AG20443 (cell line): Measurements from ENCODE around the gene TTLL11.
"Not testable (repeated sequence)": the region's sequence is repeated elsewhere in the genome, so short reads cannot be mapped to it uniquely, and the experiment has no call there.

Experiments used
- DNase-seq: peaks from one replicate; pipeline ENCODE4 v3.0.0; 2012; ENCODE audit warnings: low spot score, mixed read lengths

The TTLL11 gene

DNA sequence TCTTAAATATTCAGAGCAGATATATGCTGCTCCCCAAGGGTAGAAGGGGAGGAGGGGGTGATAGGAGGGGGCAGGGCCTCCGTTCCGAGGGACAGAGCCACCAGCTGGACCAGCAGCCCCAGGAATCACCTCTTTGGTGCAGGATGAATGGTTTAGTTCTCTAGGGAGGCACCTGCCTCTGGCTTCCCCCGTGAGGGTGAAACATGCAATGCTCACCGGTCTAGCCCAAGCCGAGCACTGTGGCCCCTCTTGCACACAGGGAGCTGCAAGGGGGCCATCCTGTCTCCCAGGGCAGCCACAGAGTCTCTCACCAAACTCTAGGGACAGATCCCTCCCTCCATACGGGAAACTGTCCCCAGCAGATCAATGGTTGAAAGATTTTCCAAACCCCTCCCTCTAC is 278.0 kb downstream of the TTLL11 start:
- DNase-seq, result no peak

GRCh38 chr9:121814594-121814993 is 278.5 kb downstream of the TTLL11 start:
- no peak for DNase-seq

GRCh38 chr9:121813519-121814210 is 279.4 kb downstream of the TTLL11 start:
- no peak for DNase-seq

DNA sequence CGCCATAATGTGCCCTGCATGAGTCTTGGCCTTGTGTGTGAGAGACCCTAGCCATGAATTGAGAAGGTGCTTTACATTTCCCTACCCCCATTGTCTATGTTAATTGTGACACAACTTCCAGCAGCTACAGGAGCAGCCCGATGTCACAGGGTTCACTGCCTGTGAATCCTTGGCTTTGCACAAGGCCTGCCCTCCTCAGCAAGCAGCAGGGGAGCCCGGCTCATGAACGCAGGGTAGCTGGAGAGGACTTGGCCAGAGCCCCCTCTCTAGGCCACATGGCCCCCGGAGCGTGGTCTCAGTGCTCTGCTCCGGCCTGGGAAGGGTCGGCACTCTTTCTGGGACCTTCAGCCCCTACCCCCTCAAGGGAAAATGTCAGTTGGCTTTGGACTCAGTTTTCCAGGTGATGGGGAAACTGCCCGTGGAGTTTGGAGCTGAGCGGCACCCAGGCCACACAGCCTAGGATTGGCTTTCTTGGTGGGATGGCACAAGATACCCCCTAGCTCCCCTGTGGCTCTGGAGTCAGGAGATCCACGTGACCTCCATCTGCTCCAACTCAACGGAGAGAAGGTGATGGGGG is 280.9 kb downstream of the TTLL11 start:
- DNase-seq, result no peak

GRCh38 chr9:121811751-121812150 is 281.4 kb downstream of the TTLL11 start:
- DNase-seq, result no peak

GRCh38 chr9:121811140-121811539 is 282.0 kb downstream of the TTLL11 start:
- no peak for DNase-seq

DNA sequence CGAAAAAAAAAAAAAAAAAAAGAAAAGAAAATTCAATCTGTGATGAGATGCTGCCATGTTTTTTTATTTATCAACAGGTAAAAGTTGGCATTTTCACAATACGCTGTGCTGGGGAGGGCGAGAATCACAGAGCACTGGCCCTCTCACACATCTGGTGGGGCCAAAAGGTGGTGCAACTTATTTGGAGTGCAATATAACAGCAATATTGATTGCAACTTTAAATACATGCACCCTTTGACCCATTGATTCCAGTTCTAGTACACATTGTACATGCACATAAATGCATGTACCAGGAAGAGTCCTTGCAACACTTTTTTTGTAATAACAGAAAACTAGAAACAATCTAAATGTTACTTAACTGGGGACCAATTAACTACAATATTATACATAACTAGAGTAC is 282.6 kb downstream of the TTLL11 start:
- DNase-seq, result no peak

DNA sequence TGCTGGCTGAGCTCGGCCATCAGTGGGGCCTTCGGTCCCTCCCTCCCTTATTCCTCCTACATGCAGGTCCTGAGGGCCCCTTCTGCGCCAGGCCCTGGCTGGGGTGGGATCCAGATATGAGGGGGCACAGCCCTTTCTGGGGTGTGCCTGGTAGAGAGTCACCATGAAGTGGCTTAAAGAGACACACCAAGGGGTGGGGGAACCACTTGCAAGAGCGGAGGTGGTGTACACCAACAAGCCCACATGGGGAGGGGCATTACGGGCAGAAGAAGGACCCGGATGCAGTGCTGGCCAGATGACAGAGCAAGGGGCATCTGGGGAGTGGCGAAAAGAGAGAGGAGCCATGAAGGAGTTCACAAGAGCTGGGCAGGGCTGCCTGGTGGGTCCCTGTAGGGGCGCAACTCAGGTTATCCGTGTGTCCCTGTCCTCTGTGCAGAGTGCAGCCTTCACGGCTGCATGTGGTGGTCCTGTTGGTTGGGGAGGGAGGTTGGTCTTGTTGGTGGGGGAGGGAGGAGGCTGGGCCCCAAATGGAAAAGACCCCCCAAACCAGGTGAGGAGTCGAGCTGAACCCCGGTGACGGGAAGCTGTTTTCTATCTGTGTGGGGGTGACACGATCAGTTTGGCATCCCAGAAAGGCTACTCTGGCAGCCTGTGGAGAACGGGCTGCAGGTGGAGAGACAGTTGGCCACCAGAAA is 283.6 kb downstream of the TTLL11 start:
- DNase-seq, result peak; percentile 12

DNA sequence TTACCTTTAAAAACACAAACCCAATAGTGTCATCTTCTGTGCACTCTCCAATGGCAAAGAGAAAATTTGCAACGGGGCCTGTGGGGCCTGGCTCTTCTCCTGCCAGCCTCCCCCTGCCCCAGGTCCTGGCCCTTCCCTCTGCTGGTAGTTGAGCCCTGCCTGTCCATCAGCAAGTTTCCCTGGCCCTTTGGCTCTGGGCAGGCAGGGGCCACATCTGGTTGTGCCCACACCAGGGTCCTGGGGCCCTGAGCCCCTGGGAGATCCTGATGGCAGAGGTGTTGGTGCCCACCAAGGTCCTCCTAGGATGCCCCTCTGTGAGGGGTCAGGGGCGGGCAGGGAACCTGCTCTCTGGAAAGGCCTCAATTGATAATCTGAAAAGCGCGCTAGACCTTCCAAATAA is 284.3 kb downstream of the TTLL11 start:
- peak; percentile 5 for DNase-seq

GRCh38 chr9:121807823-121808278 is 285.3 kb downstream of the TTLL11 start:
- no peak for DNase-seq

DNA sequence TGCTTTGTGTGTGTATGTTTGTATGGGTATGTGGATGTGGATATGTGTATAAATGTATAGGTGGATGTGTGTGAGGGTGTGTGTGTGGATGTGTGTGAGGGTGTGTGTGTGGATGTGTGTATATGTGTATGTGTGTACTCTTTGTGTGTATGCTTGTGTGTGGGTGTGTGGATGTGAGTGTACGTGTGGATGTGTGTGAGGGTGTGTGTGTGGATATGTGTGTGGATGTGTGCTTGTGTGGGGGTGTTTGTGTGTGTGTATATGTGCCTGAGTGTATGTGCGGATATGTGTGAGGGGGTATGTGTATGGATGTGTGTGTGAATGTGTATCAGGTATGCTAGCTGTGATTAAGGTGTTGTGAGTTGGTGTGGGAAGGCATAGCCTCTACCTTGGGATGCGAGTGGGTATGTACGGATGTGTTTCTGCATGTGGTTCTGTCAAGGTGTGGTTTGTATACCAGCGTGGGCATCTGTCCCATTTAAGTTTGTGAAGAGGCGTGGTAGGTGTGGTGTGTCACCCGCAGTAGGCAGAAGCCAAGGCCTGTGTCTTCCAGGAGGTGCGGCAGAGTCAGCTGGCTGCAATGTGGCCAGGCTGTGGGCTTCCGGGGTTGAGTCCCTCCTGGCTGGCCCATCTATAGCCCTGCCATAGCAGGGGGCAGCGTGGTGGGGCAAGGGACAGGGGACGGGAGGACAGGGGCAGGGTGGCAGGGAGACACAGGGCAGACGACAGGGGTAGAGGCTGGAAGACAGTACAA is 285.9 kb downstream of the TTLL11 start:
- DNase-seq, result no peak

- DNase-seq, result no peak
Measured at GRCh38 chr9:121802753-121803152, 290.4 kb downstream of the TTLL11 start.

- DNase-seq, result no peak
Measured at GRCh38 chr9:121801579-121801978, 291.5 kb downstream of the TTLL11 start.

DNA sequence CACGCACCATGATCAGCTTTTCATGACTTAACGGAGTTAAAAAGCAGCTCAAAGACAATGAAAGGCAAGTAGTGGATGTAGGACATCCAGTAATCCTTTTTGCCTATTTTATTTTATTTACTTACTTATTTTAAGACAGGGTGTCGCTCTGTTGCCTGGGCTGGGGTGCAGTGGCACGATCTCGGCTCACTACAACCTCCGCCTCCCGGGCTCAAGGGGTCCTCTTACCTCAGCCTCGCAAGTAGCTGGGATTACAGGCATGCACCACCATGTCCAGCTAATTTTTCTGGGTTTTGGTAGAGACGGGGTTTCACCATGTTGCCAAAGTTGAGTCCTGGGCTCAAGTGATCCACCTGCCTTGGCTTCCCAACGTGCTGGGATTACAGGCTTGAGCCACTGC is 292.7 kb downstream of the TTLL11 start:
- DNase-seq, result no peak

DNA sequence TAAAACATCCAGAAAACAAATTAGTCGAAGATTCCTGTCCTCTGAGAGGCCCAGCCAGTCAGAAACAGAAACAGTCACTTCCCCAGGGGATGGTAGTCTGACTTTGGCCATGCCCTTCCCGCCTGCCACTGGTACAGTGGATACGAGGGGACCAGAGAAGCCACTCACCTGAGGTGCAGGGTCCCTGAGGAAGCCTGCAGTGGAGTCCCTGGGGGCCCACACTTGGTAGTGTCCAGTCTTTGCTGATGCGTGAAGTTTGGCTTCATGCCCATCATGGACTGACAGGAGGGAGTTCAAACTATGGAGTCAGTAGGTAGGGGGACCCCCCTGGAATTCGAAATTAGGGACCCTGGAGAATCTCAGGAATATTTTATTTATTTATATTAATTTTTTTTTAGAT is 294.2 kb downstream of the TTLL11 start:
- DNase-seq, result no peak

DNA sequence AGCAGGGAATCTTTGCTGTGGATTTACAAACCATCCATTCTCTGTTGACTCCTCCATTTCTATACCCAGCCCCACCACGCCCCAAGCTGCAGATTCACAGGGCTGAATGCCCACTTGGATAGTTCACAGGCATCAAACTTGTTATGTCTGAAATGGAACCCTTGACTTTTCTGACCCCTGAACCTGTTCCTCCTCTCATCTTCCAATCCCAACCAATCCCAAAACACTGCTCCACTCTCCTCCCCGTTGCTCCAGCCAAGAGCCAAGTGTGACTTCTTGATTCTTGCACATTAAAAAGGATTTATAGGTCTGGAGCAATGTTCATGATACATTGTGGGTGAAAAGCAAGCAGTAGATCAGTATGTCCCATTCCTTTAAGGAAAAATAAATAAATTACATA is 296.0 kb downstream of the TTLL11 start:
- DNase-seq, result no peak

- not testable (repeated sequence) for DNase-seq
Measured at GRCh38 chr9:121794334-121794733, 298.8 kb downstream of the TTLL11 start.

GRCh38 chr9:121792476-121792875 is 300.6 kb downstream of the TTLL11 start:
- not testable (repeated sequence) for DNase-seq

DNA sequence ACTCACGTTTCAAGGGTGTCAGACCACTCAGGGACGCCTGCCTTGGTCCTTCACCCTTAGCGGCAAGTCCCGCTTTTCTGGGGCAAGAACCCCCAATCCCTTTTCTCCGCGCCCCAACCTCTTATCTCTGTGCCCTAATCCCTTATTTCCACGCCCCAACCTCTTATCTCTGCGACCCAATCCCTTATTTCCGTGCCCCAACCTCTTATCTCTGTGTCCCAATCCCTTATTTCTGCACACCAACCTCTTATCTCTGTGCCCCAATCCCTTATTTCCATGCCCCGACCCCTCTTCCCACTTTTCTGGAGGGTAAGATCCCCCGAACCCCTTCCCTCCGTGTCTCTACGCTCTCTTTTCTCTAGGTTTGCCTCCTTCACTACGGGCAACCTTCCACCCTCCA is 302.3 kb downstream of the TTLL11 start:
- no peak for DNase-seq

DNA sequence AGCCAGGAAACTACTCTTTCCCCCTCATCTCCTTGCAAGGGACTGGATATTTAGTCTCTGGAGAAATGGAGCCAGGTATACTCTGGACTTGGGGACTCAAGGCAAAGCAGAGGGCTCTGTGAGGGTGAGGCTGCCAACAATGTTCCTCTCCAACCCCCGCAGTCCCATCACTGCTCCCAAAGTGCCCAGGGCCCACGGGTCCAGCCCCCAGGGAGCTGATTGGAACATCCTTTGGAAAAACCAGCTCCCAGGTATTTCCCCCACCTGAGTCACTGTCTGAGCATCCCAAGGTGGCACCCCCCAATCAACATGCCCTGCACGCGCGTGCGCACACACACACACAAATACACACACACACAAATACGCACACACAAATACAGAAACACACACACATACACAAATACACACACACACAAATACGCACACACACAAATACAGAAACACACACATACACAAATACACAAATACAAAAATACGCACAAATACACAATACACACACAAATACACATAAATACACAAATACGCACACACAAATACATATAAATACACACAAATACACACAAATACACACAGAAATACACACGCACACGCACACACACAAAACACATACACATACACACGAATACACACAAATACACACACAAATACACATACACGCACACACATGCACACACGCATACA is 304.3 kb downstream of the TTLL11 start:
- DNase-seq, result no peak

DNA sequence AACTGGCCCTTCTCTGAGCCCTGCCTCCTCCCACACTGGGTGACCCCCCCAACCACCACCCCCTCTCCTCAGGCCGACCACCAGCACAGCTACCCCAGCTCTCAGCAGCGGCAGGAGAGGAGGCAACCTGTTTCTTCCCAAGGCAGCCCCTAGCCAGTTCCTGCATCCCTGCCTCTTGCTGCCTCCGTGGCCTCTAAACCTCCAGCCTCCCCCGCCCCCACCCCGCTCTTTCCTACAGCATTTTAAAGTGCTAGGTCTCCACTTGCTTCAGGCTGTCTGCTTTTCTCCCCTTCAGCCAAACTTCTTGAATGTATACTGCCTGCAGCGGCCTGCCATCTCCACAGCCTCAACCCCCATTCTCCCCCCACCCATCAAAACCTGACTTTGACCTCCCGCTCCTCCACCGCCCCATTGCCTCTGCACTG is 306.1 kb downstream of the TTLL11 start:
- no peak for DNase-seq

DNA sequence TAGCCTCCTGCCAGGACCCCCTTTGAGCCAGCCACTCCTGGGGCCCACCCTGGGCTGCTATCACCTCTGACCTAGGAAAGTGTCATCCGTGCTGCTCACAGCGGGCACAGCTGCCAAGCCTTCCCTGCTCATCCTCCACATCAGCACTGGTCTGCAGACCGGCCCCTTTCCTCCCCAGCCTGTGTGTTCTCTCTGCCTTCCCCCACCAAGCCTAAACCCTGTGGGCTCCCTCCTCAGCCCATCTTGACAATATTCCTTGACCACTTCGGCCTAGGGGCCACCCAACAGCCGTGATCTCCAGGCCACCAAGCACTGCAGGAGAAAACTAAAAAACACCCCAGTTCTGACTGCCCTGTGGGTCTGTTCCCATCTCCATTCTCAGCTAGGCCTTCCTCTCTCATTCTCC is 306.6 kb downstream of the TTLL11 start:
- no peak for DNase-seq
